GM18498 (cell line): Measurements from ENCODE around the gene BDH2.
A peak's percentile ranks its signal among the peaks of the same experiment; 100 is the strongest.

Source experiments
- ATAC-seq: cut with Tn5 transposase; IDR thresholded peaks from one replicate; pipeline ENCODE4 v1.9.1; 2021; ENCODE audit warnings: mild to moderate bottlenecking, moderate library complexity; ENCODE audit not compliant: unreplicated experiment

Gene BDH2

DNA sequence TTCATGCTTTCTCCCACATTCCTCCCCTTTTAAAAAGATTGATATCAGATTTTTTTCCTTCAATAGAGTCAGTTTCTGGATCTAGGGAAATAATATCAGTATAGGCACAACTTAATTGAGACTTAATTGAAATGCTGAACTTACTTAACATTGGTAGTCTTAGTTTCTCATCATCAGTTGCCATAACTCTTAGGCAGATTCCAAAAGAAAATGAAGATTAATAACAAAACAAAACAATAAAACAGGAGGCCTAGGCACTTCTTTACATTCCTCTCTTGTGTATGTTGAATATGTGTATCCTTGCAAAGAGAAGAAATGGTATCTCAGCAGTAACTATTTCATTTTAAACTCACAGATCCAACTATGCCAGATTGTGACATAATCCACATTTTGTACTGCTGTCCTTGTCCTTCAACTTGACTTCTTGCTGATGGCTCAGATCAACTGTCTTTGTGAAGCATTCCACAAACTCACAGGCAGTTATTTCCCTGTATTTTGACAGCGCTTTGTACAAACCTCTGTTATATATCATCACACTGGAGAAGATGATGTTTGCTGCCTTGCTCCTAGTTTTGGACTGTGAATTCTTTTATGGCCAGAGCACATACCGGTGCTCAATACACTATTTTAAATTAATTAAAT is 14.0 kb downstream of the BDH2 start:
- no peak for ATAC-seq

- no peak for ATAC-seq
These were observed 20.0 kb downstream of the BDH2 start for GRCh38 chr4:103079621-103080020.

GRCh38 chr4:103076747-103077347 is 22.8 kb downstream of the BDH2 start, which contains the start of gene SLC9B2:
Gene SLC9B2 (minus strand): TSS chr4:103076761. CDS start chr4:103067550, 9,211 bp downstream.
- peak; percentile 46 for ATAC-seq

DNA sequence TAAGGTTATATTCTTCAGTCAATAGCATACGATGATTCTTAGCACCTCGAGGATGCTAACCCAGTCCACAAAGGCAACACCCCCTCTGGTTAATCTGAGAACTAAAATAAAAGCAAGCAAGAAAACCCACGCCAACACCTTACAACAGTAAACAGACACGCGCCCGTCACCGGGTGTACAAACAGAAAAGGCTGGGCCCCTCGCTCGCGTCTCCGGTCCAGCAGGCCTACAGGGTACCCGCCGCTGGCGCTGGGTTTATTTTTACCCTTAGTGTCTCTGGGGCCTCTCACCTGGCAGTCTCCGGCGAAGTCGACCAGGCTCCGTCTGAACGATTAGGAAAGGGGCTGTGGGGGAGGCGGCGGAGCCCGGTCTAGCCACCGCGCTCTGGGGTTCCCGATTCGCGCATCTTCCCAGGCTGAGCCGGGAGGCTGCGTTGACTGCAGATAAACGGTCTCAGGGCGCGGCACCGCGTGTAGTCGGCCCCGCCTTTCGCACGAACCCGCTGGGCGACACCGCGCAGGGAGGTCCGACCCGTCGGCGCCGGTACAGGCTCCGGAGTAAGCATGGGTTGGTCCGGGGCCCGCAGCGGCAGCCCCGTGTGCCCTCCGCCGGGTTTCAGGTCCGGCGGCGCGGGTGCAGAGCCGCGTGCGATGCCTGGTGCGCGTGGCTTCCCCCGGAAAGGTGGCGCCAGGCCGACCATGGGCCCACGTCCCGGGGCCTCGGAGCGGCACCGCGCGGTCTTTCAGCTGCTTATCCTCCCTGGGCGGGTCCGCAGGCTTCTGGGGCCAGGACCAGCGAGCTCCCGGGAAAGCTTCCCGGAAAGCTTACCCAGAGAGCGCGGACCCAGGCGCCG is 23.5 kb downstream of the BDH2 start:
- ATAC-seq, result peak; percentile 65

DNA sequence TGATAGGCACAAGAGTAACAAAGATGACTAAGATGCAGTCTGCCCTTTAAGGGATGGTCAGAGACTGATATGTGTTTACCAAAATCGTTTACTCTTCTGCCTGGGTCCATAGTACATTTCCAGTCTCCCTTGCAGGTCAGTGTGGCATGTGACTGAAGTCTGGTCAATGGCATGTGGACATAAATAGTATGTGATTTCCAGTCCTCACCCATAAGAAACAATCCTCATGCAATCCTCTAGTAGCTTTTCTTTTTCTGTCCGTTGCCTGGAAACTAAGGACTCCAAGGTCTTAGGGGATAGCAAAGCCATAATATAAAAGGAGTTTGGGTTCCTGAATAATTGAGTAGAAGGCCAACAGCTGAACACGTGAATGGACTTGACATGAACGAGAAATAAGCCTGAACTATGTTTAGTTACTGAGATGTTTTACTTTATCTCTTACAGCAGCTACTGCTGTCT is 24.2 kb downstream of the BDH2 start:
- no peak for ATAC-seq

DNA sequence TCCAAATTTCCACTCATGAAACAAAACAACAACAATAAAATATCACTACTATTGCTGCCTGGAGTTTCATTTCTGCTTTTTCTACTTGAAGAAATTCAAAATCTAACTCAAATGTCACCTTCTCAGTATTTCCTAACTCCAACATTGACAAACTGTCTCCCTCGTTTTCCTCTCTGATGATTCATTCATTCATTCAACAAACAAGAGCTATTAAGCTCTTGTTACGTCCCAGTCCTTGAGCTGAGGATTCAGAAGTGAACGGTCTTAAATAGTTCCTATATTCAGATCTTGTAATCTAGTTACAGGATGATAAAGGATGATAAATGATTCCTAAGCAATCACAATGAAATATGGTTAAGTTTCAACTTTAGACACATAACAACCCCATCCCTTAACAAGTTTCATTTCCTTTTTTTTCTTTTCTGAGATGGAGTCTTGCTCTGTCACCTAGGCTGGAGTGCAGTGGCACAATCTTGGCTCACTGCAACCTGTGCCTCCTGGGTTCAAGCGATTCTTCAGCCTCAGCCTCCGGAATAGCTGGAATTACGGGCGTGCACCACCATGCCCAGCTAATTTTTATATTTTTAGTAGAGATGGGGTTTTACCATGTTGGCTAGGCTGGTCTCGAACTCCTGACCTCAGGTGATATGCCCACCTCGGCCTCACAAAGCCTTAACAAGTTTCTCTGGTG is 24.7 kb downstream of the BDH2 start:
- ATAC-seq, result no peak

- no peak for ATAC-seq
These were observed 25.7 kb downstream of the BDH2 start for GRCh38 chr4:103073792-103074438.

- no peak for ATAC-seq
These were observed 31.6 kb downstream of the BDH2 start for GRCh38 chr4:103067841-103068547.

DNA sequence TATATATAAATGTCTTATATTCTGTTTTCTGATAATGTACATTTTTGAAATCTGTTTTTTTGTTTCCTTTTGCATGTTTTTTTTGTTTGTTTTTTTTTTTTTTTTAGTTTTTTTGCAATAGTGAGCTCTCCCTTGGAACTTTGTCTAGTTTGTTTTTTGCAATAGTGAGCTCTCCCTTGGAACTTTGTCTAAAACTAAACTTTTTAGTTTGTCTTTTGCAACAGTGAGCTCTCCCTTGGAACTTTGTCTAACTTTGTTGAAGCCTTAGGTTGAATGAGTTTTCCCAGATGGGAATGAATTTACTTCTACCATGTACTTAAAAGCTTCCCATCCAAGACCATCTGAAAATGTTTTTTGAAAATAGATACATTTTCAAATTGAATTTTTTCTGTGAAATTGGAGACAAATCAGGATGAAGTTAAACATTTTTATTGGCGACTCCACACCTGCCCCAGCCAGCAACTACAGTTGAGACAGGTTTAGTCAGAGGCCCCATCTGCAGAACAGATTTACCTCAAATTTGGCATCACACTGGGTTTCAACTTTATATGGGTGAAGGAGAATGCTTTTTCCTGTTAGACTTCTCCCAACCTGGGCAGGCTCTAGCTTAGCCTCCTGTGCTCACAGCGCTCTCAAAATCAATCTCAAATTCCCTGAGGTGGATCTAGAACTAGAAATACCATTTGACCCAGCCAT is 39.0 kb downstream of the BDH2 start:
- no peak for ATAC-seq

DNA sequence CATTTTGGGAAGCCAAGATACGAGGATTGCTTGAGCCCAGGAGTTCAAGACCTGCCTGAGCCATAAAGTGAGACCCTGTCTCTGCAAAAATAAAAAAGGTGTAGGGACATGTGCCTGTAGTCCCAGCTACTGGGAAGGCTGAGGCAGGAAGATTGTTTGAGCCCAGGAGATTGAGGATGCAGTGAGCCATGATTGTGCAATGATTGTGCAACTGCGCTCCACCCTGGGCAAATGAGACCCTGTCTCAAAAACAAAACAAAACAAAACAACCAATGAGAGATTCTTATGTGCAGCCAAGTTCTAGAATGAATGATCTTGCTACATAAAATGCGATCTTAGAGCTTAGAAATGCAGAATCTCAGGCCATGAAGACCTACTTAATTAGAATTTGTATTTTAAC is 45.6 kb downstream of the BDH2 start:
- no peak for ATAC-seq

DNA sequence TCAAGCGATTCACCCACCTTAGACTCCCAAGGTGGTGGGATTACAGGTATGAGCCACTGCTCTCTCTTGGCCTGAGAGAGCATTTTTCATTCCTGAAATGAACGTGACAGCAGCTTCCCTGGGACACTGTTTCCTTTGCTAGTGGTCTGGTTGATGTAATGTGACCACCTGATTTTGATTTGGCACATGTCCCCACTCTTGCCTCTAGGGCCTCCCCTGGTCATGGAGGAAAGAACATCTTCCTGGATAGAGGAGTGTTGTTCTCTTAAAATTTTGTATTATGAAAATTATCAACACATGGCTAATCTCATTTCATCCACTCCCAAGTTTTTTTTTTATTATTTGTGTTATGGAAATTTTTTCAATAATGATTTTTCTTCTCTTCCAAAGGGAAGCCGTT is 46.9 kb downstream of the BDH2 start:
- no peak for ATAC-seq

DNA sequence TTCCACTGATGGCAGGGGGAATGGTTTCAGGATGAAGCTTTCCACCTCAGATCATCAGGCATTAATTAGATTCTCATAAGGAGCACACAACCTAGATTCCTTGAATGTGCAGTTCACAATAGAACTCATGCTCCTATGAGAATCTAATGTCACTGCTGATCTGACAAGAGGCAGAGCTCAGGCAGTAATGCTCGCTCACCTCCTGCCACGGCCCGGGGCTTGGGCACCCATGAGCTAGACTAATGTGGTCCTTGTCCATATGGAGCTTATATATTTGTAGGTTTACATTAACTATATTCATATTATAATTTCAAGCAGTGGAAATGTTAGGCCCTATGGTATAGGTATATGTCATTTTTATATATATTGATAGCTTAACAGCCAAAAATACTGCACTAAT is 47.5 kb downstream of the BDH2 start:
- ATAC-seq, result no peak

GRCh38 chr4:103050736-103051436 is 48.7 kb downstream of the BDH2 start:
- ATAC-seq, result no peak

GRCh38 chr4:103046416-103047290 is 53.0 kb downstream of the BDH2 start:
- ATAC-seq, result peak; percentile 92

GRCh38 chr4:103044183-103044582 is 55.5 kb downstream of the BDH2 start:
- ATAC-seq, result no peak

DNA sequence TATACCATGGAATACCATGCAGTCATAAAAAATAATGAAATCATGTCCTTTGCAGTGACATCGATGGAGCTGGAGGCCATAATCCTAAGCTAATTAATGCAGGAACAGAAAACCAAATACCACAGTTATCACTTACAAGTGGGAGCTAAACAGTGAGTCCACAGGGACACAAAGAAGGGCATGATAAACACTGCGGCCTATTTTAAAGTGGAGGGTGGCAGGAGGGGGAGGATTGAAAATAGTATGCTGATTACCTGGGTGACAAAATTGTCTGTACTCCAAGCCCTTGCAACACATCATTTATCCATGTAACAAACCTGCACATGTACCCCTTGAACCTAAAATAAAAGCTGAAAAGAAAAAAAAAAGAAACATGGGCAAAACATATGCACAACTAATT is 63.5 kb downstream of the BDH2 start:
- ATAC-seq, result no peak

DNA sequence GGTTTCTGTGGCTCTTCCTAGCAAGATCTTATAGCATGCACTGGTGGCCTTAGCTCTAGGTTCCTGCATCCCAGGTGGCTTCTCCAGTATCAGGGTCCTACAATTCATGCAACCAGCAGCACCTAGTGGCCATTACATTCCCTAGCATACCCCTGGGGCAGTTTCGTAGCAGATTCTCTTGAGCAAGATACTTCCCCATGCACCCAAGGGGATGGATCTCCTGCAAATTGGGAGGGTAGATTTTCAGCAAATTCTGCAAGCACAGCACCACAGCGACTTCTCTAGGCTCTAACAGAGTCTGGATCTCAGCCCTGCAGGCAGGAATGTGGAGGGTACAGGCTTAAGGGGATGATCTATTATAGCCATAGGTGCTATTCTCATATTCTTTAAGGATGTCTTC is 67.1 kb downstream of the BDH2 start:
- ATAC-seq, result peak; percentile 63

DNA sequence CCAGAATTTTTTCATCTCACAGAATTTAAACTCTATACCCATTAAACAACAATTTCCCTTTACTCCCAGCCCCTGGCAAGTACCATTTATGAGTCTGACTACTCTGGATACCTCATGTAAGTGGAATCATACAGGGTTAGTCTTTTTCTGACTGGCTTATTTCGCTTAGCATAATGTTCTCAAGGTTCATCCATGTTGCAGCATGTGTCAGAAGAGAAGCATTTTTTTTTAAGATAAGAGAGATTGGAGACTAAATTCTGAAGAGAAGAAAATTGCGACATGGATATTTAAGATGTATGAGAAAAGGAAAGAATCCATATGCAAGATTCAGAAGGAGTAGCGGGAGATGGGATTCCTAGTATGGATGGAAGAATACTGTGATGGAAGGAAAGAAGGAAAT is 68.8 kb downstream of the BDH2 start:
- ATAC-seq, result no peak
